ENCODE measurements around the gene FAM222A. TPM values are rescaled to one million over a fixed set of nuclear protein-coding genes. Genes with fewer than 3 reads are reported as not detected.

The FAM222A gene
- total RNA-seq, 1 experiment from 2014 or later, result 12.8 TPM

GRCh38 chr12:109757671-109758265 lies 44.1 kb downstream of the FAM222A start:
- no peak overlapping the region for H3K4me3 ChIP-seq (ENCODE audit: low read depth in 2 of 2, low read length in 2 of 2)
- CTCF ChIA-PET, result no interaction called here
- TF ChIP-seq POLR2AphosphoS5 (IDR thresholded peaks at IDR 0.05; ENCODE audit: low read depth, low read length) (no peak), REST (IDR thresholded peaks at IDR 0.05; ENCODE audit: insufficient read depth in 1 of 2, low read depth in 2 of 2, low read length in 1 of 2) (no peak), CTCF (IDR thresholded peaks at IDR 0.05) (no peak), SIN3A (IDR thresholded peaks at IDR 0.05; ENCODE audit: borderline replicate concordance, insufficient read depth, low read depth, low read length) (no peak), TCF7L2 (IDR thresholded peaks at IDR 0.05; ENCODE audit: low read depth, low read length) (no peak)
- in situ Hi-C loops (cut with HindIII; ENCODE audit: low pct_unique_long_range_greater_than_20kb, low sequenced_read_pairs), result no loop called here
- no TSS peak for BruUV-seq (replicated peaks)
- POLR2A ChIA-PET, result no interaction called here
- ATAC-seq, result no peak
- no peaks in the 10 kb centered on the region for H3K27me3 ChIP-seq (ENCODE audit: control insufficient read depth, insufficient read depth, low read length)
- no peaks in the 10 kb centered on the region for H3K36me3 ChIP-seq (ENCODE audit: control insufficient read depth, insufficient read depth, low read length)
- no peak for DNase-seq (ENCODE audit: low read depth, low spot score)
- intact Hi-C loops (cut with micrococcal nuclease; ENCODE audit: unreplicated experiment), result no loop called here
- no peaks in the 10 kb centered on the region for H3K4me1 ChIP-seq (ENCODE audit: control insufficient read depth, insufficient read depth, low read length)
- no peaks in the 10 kb centered on the region for H3K9me3 ChIP-seq (ENCODE audit: control insufficient read depth, insufficient read depth, low read depth, low read length)
- no peak overlapping the region for H3K27ac ChIP-seq (ENCODE audit: low read length)

DNA sequence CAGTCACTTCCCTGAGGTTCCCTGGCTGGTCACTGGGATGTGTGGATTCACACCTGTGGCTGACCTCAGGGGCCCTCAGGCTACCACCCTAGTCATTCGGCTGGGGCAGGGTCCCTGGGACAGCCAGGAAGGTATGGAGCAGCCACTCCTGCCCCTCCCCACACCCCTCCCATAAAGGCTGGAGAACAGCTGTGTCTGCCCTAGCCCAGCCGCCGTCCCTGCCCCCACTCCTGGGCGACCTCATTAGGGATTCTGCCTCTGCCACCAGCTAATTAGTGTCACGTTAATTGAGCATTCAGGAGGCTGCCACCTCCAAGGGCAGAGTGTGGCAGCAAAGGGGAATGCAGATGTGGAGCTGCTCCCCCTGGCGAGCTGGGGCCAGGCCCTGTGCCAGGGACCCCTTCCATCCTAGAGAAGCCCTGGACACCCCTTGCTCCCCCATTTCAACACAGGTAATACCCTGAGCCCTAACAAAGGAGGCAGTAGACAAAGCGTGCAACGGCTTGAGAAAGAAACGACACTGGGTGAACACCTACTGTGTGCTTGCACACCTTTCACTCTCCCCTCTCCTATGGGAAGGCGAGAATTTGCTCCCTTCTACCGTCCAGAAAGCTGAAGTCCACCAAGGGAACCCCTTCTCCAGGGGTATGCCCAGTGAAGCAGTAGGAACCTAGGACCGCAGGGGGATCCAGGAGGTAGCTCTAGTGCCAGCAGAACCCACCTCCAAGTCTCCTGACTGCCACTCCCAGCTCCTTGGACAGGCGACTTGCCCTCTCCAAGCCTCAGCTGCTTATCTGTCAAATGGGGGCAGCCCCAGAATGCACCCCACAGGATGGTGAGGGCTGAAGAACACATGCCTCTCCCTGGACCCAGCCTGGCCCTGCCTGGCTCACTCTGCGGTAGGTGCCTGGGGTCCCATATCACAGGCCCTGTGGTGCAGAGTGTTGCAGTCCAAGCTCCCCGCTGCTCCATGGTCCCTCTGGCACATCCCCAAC lies 45.1 kb downstream of the FAM222A start:
- CTCF ChIA-PET, result no interaction called here
- POLR2A ChIA-PET, result interaction anchor here (0.6 kb wide), 1 partner anchor 14 kb away, joined by 3 read pairs; no protein-coding TSS in a partner anchor
- intact Hi-C loops (cut with micrococcal nuclease; ENCODE audit: unreplicated experiment), result no loop called here
- Histone ChIP-seq H3K9me3 (ENCODE audit: control insufficient read depth, insufficient read depth, low read depth, low read length) (no peaks in the 10 kb centered on the region), H3K36me3 (ENCODE audit: control insufficient read depth, insufficient read depth, low read length) (no peaks in the 10 kb centered on the region), H3K4me1 (ENCODE audit: control insufficient read depth, insufficient read depth, low read length) (no peaks in the 10 kb centered on the region), H3K27me3 (ENCODE audit: control insufficient read depth, insufficient read depth, low read length) (no peaks in the 10 kb centered on the region), H3K4me3 (ENCODE audit: low read depth in 2 of 2, low read length in 2 of 2) (no peak overlapping the region), H3K27ac (ENCODE audit: low read length) (no peak overlapping the region)
- no TSS peak for BruUV-seq (replicated peaks)
- in situ Hi-C loops (cut with HindIII; ENCODE audit: low pct_unique_long_range_greater_than_20kb, low sequenced_read_pairs), result no loop called here
- no peak for ATAC-seq
- no peak for DNase-seq (ENCODE audit: low read depth, low spot score)
- no peak for TF ChIP-seq CTCF (IDR thresholded peaks at IDR 0.05)
- no peak for TF ChIP-seq SIN3A (IDR thresholded peaks at IDR 0.05; ENCODE audit: borderline replicate concordance, insufficient read depth, low read depth, low read length)
- TF ChIP-seq REST (IDR thresholded peaks at IDR 0.05; ENCODE audit: insufficient read depth in 1 of 2, low read depth in 2 of 2, low read length in 1 of 2), result no peak
- no peak for TF ChIP-seq TCF7L2 (IDR thresholded peaks at IDR 0.05; ENCODE audit: low read depth, low read length)
- no peak for TF ChIP-seq POLR2AphosphoS5 (IDR thresholded peaks at IDR 0.05; ENCODE audit: low read depth, low read length)
